SK-N-SH (cell line): ENCODE measurements around the gene TAGLN2. TPM values are rescaled to one million over a fixed set of nuclear protein-coding genes. Genes with fewer than 3 reads are reported as not detected.

Experiments
- CTCF ChIA-PET: fragments of 300-600, 350-600 bp; formaldehyde crosslinking; extraction: SDS; loops from one replicate; lab custom pipeline; 2021; lab: Yijun Ruan, JAX
- POLR2A ChIA-PET: fragments of 350-600 bp; sonication (Branson Sonifier 250); formaldehyde crosslinking; extraction: SDS; loops from one replicate; lab custom pipeline; 2020; ENCODE audit warnings: antibody characterized with exemption, inconsistent platforms; lab: Yijun Ruan, JAX
- DNase-seq: peaks from one replicate; pipeline ENCODE4 v3.0.0; 2012
- H2AFZ ChIP-seq: fragments of 200-600 bp; sonication (generic); 2 replicates; pipeline ENCODE4 v1.8.1; 2016; ENCODE audit warnings: antibody characterized with exemption, mild to moderate bottlenecking, low read depth
- H3F3A ChIP-seq: fragments of 200-600 bp; sonication (generic); replicated peaks from 2 replicates; pipeline ENCODE3; 2016; ENCODE audit warnings: antibody characterized with exemption, mild to moderate bottlenecking; ENCODE audit not compliant: insufficient read depth
- H3K27ac ChIP-seq, 2 experiments: fragments of 200-500 bp in 1 of 2; fragments of 200-600 bp in 1 of 2; sonication (Bioruptor generic) in 1 of 2; sonication (generic), shearing (Covaris generic) in 1 of 2; 2 replicates each; pipeline versions ENCODE4 v1.5.1 to v1.6.1; 2014 to 2016; ENCODE audit warnings: low read depth in 2 of 2, inconsistent platforms in 1 of 2, low read length in 1 of 2, mild to moderate bottlenecking in 1 of 2, mixed read lengths in 1 of 2
- H3K27me3 ChIP-seq: fragments of 200-600 bp; sonication (generic), shearing (Covaris generic); 2 replicates; pipeline ENCODE4 v1.6.1; 2016; ENCODE audit warnings: mixed run types; ENCODE audit not compliant: insufficient read depth
- H3K36me3 ChIP-seq, 2 experiments: fragments of 200-500 bp in 1 of 2; fragments of 200-600 bp in 1 of 2; sonication (Bioruptor generic) in 1 of 2; sonication (generic) in 1 of 2; replicated peaks in 1 of 2; 2 replicates each; pipeline versions ENCODE3 to v1.5.1; 2014 to 2016; ENCODE audit warnings: low read length in 1 of 2, mild to moderate bottlenecking in 1 of 2; ENCODE audit not compliant: insufficient read depth in 2 of 2, control insufficient read depth in 1 of 2
- H3K4me1 ChIP-seq, 2 experiments: fragments of 200-500 bp in 1 of 2; fragments of 200-600 bp in 1 of 2; sonication (Bioruptor generic) in 1 of 2; sonication (generic), shearing (Covaris generic) in 1 of 2; 2 replicates each; pipeline versions ENCODE4 v1.5.1 to v1.6.1; 2014 to 2016; ENCODE audit warnings: low read depth in 1 of 2, low read length in 1 of 2, mixed run types in 1 of 2; ENCODE audit not compliant: insufficient read depth in 2 of 2, control insufficient read depth in 1 of 2
- H3K4me2 ChIP-seq: fragments of 200-600 bp; sonication (generic), shearing (Covaris generic); 2 replicates; pipeline ENCODE4 v1.6.1; 2017; ENCODE audit warnings: mixed run types
- H3K4me3 ChIP-seq, 2 experiments: fragments of 200-500 bp in 1 of 2; fragments of 200-600 bp in 1 of 2; sonication (Bioruptor generic) in 1 of 2; sonication (generic), shearing (Covaris generic) in 1 of 2; 2 replicates each; pipeline versions ENCODE4 v1.5.1 to v1.8.1; 2014 to 2016; ENCODE audit warnings: low read depth in 2 of 2, inconsistent platforms in 1 of 2, low read length in 1 of 2, mild to moderate bottlenecking in 1 of 2, mixed read lengths in 1 of 2, moderate library complexity in 1 of 2
- H3K79me2 ChIP-seq: fragments of 200-600 bp; sonication (generic); 2 replicates; pipeline ENCODE4 v1.8.1; 2017; ENCODE audit warnings: mild to moderate bottlenecking; ENCODE audit not compliant: insufficient read depth
- H3K9ac ChIP-seq: fragments of 200-600 bp; sonication (generic); 2 replicates; pipeline ENCODE4 v1.6.1; 2017; ENCODE audit warnings: mixed run types
- H3K9me2 ChIP-seq: fragments of 200-600 bp; sonication (generic); 2 replicates; pipeline ENCODE4 v1.6.1; 2017; ENCODE audit warnings: mixed run types
- H3K9me3 ChIP-seq: fragments of 200-600 bp; sonication (generic); 2 replicates; pipeline ENCODE4 v1.6.1; 2017; ENCODE audit warnings: mixed run types, mild to moderate bottlenecking, moderate library complexity
- H4K20me1 ChIP-seq: fragments of 200-600 bp; sonication (generic); 2 replicates; pipeline ENCODE4 v1.6.1; 2017; ENCODE audit warnings: mild to moderate bottlenecking, mixed run types; ENCODE audit not compliant: insufficient read depth
- CHD2 ChIP-seq: fragments of 150-350 bp; IDR thresholded peaks from 2 replicates; pipeline ENCODE4 v1.6.1; 2018; ENCODE audit warnings: low read length; ENCODE audit not compliant: partially characterized antibody
- ELF1 ChIP-seq: IDR thresholded peaks from 2 replicates; pipeline ENCODE4 v1.4.0; 2012
- EP300 ChIP-seq, 2 experiments: IDR thresholded peaks; 2 replicates each; pipeline versions ENCODE4 v1.4.0 to v1.6.1; 2012; ENCODE audit warnings: borderline replicate concordance in 1 of 2, low read depth in 1 of 2, low read length in 1 of 2
- EZH2phosphoT487 ChIP-seq: fragments of 200-600 bp; sonication (generic); IDR thresholded peaks from 2 replicates; pipeline ENCODE4 v1.6.1; 2017; ENCODE audit warnings: low read depth, mixed run types, mild to moderate bottlenecking, antibody characterized with exemption, moderate library complexity, borderline replicate concordance
- FOSL2 ChIP-seq: IDR thresholded peaks from 2 replicates; pipeline ENCODE4 v1.4.0; 2012; ENCODE audit warnings: low read depth, mild to moderate bottlenecking, moderate library complexity, borderline replicate concordance
- FOXJ3 ChIP-seq: sonication (generic); formaldehyde crosslinking; IDR thresholded peaks from 2 replicates; pipeline ENCODE4 v1.5.1; 2020; ENCODE audit warnings: mild to moderate bottlenecking, missing genetic modification reagents
- FOXM1 ChIP-seq: IDR thresholded peaks from 2 replicates; pipeline ENCODE4 v1.4.0; 2012; ENCODE audit warnings: low read depth, mild to moderate bottlenecking
- GABPA ChIP-seq: IDR thresholded peaks from 2 replicates; pipeline ENCODE4 v1.4.0; 2012; ENCODE audit warnings: low read depth, mild to moderate bottlenecking
- GATA2 ChIP-seq: sonication (generic); formaldehyde crosslinking; IDR thresholded peaks from 2 replicates; pipeline ENCODE4 v1.5.0; 2020; ENCODE audit warnings: mild to moderate bottlenecking, missing genetic modification reagents
- JUND ChIP-seq: IDR thresholded peaks from 2 replicates; pipeline ENCODE4 v1.4.0; 2012
- MEF2A ChIP-seq: IDR thresholded peaks from 2 replicates; pipeline ENCODE4 v1.4.0; 2012; ENCODE audit warnings: low read depth, borderline replicate concordance
- MXI1 ChIP-seq: IDR thresholded peaks from 2 replicates; pipeline ENCODE4 v1.6.1; 2012; ENCODE audit warnings: mild to moderate bottlenecking, low read depth, low read length, improper control_type of control experiment
- POLR2AphosphoS5 ChIP-seq: IDR thresholded peaks from 2 replicates; pipeline ENCODE4 v1.6.1; 2012; ENCODE audit warnings: low read depth, low read length
- RAD21 ChIP-seq: IDR thresholded peaks from 2 replicates; pipeline ENCODE4 v1.6.1; 2012; ENCODE audit warnings: mild to moderate bottlenecking, low read length
- RCOR1 ChIP-seq: fragments of 150-350 bp; IDR thresholded peaks from 2 replicates; pipeline ENCODE4 v1.6.1; 2017; ENCODE audit warnings: antibody characterized with exemption, low read length
- RXRA ChIP-seq: IDR thresholded peaks from 2 replicates; pipeline ENCODE4 v1.4.0; 2012; ENCODE audit warnings: low read depth, mild to moderate bottlenecking, borderline replicate concordance
- SIN3A ChIP-seq: IDR thresholded peaks from 2 replicates; pipeline ENCODE4 v1.6.1; 2012; ENCODE audit warnings: low read depth, mild to moderate bottlenecking, low read length, moderate library complexity, borderline replicate concordance
- SMC3 ChIP-seq: IDR thresholded peaks from 2 replicates; pipeline ENCODE4 v1.6.1; 2012; ENCODE audit warnings: low read depth, low read length, improper control_type of control experiment
- TAF1 ChIP-seq: IDR thresholded peaks from 2 replicates; pipeline ENCODE4 v1.6.1; 2012; ENCODE audit warnings: low read depth, mild to moderate bottlenecking, low read length, moderate library complexity, borderline replicate concordance
- TCF12 ChIP-seq: IDR thresholded peaks from 2 replicates; pipeline ENCODE4 v1.4.0; 2012
- TEAD4 ChIP-seq: IDR thresholded peaks from 2 replicates; pipeline ENCODE4 v1.4.0; 2012; ENCODE audit warnings: mild to moderate bottlenecking, borderline replicate concordance; ENCODE audit not compliant: insufficient read depth
- YY1 ChIP-seq: IDR thresholded peaks from 2 replicates; pipeline ENCODE4 v1.4.0; 2012; ENCODE audit warnings: low read depth, mild to moderate bottlenecking
- WGBS: methylation state at CpG from one replicate; pipeline ENCODE4 v1.1.6; 2017; ENCODE audit warnings: low lambda C conversion rate; 5-methylcytosine and 5-hydroxymethylcytosine counted together
- polyA plus RNA-seq, 3 experiments: library from polyadenylated mRNA; depleted of rRNA; stranded (reverse); fragments of >200 nt; gene quantifications; 2 replicates each; pipeline ENCODE4 v1.2.3, GENCODE V29; 2012
- TF ChIP-seq, protein P1 (sequence below): fragments of 150-350 bp; IDR thresholded peaks from 2 replicates; pipeline ENCODE4 v1.6.1; 2017; ENCODE audit warnings: antibody characterized with exemption, low read length, low read depth, borderline replicate concordance
- TF ChIP-seq, protein P2 (sequence below): IDR thresholded peaks from 2 replicates; pipeline ENCODE4 v1.4.0; 2012; ENCODE audit warnings: low read depth, borderline replicate concordance
- TF ChIP-seq, protein P3 (sequence below): fragments of 200-600 bp; sonication (generic); IDR thresholded peaks from 2 replicates; pipeline ENCODE4 v1.6.1; 2017; ENCODE audit warnings: antibody characterized with exemption, mild to moderate bottlenecking, moderate library complexity

The TAGLN2 gene
- polyA plus RNA-seq, 1 of the 3 experiments (the other 2 are of a cell fraction): 646 TPM

DNA sequence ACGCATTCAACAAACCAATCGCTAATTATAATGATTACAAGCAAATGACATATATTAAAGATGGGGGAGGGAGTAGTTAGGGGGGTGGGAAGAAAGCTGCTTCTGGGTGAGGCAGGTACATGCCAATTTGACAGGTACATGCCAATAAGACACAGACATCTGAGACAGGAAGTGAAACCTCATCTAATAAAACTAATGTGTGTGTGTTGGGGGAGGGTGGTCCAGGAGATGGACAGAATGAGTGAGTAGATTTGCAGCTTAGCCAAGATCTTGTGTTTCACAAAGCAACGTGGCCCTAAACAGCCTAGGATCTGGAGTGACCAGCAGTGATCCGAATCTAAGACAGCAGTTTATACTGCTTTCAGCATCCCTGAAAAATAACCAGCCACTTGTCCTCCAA is 36.1 kb downstream of the TAGLN2 start (continued):
- TF ChIP-seq, protein P1, sequence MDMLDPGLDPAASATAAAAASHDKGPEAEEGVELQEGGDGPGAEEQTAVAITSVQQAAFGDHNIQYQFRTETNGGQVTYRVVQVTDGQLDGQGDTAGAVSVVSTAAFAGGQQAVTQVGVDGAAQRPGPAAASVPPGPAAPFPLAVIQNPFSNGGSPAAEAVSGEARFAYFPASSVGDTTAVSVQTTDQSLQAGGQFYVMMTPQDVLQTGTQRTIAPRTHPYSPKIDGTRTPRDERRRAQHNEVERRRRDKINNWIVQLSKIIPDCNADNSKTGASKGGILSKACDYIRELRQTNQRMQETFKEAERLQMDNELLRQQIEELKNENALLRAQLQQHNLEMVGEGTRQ: no peak

DNA sequence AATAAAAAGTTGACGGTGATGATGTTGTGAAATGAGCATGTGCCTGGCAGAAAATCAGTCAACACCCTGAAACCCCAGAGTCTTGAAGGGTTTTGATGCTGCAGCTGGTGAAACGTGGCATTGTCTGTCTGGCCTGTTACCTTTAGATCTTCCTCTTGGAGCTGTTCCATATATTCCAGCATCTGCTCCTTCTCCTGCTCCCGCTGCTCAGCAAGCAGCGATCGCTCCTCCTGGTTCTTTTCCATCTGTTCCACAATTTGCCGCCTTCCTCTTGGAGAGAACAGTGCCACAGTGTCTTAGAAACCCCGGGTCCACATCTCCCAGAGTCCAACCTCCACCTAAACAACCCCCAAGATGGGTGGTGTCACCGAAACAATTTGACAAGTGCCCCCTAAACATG is 41.0 kb downstream of the TAGLN2 start:
- Histone ChIP-seq H3K27ac (no peak overlapping the region), H3K9me2 (no peaks in the 10 kb centered on the region), H4K20me1 (no peaks in the 10 kb centered on the region), H2AFZ (no peak overlapping the region), H3K4me3 (no peak overlapping the region), H3K4me1 (peaks cover 14 to 20% of the 10 kb centered on the region in 2 experiments; a peak in 2 of 4 replicates), H3F3A (peaks cover 5% of the 10 kb centered on the region), H3K9ac (no peak overlapping the region), H3K79me2 (no peaks in the 10 kb centered on the region), H3K4me2 (no peak overlapping the region), H3K27me3 (no peaks in the 10 kb centered on the region), H3K9me3 (no peaks in the 10 kb centered on the region), H3K36me3 (no peaks in the 10 kb centered on the region)
- 86% methylated on average over 8 of the region's 8 CpGs for WGBS
- TF ChIP-seq GATA2 (CRISPR knock-in tag): no peak
- no peak for TF ChIP-seq POLR2AphosphoS5
- no peak for TF ChIP-seq TCF12
- no peak for TF ChIP-seq SMC3
- TF ChIP-seq YY1: no peak
- no peak for TF ChIP-seq RCOR1
- no peak for TF ChIP-seq CHD2
- TF ChIP-seq MXI1: no peak
- TF ChIP-seq TEAD4: no peak
- no peak for TF ChIP-seq FOXJ3 (CRISPR knock-in tag)
- TF ChIP-seq FOSL2: no peak
- no peak for TF ChIP-seq ELF1
- no peak for TF ChIP-seq RAD21
- TF ChIP-seq RXRA: no peak
- no peak for TF ChIP-seq EP300 (IDR thresholded peaks at IDR 0.05; ENCODE audit: borderline replicate concordance in 1 of 2, low read depth in 1 of 2, low read length in 1 of 2)
- no peak for TF ChIP-seq GABPA
- DNase-seq: no peak
- ChIA-PET CTCF (interaction anchor here (3.1 to 14.6 kb wide), 2 partner anchors 88 to 103 kb away, joined by 13 to 533 read pairs; partner anchors contain the start of genes DUSP23 and FCRL6), POLR2A (no interaction called here)

DNA sequence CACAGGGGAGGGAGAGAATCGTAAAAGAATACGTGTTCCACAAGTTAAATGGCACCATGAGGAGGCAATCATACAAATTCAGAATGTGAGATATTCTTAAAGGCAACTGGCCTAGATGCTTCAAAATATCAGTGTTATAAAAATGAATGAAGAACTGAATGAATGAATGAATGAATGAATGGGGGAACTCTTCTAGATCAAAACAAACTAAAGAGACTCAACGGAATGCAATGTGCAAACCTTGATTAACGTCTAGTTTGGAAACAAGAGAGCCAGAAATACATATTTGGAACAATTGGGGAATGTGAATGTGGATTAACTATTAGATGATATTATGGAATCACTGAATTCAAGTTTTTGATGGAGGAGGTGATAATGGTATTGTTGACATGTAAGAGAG is 42.2 kb downstream of the TAGLN2 start:
- Histone ChIP-seq H3K79me2 (no peaks in the 10 kb centered on the region), H3K4me3 (no peak overlapping the region), H3K36me3 (no peaks in the 10 kb centered on the region), H3K9me2 (no peaks in the 10 kb centered on the region), H3K4me1 (peaks cover 12 to 14% of the 10 kb centered on the region in 2 experiments; a peak in 2 of 4 replicates), H3K4me2 (no peak overlapping the region), H3K27ac (no peak overlapping the region; a peak in 1 of 4 replicates), H3K9me3 (no peaks in the 10 kb centered on the region), H3K9ac (no peak overlapping the region), H4K20me1 (no peaks in the 10 kb centered on the region), H3K27me3 (no peaks in the 10 kb centered on the region), H3F3A (peaks cover 5% of the 10 kb centered on the region), H2AFZ (no peak overlapping the region)
- DNase-seq: no peak
- WGBS: 95% methylated on average over 4 of the region's 4 CpGs
- ChIA-PET CTCF (interaction anchor here (5.0 to 6.7 kb wide), 2 partner anchors 8 to 85 kb away, joined by 34 to 76 read pairs; no protein-coding TSS in a partner anchor), POLR2A (no interaction called here)
- TF ChIP-seq TAF1 (no peak), MEF2A (no peak), EZH2phosphoT487 (no peak), GABPA (no peak), SIN3A (no peak), JUND (no peak), FOXM1 (no peak), ELF1 (no peak)
- TF ChIP-seq, protein P2, sequence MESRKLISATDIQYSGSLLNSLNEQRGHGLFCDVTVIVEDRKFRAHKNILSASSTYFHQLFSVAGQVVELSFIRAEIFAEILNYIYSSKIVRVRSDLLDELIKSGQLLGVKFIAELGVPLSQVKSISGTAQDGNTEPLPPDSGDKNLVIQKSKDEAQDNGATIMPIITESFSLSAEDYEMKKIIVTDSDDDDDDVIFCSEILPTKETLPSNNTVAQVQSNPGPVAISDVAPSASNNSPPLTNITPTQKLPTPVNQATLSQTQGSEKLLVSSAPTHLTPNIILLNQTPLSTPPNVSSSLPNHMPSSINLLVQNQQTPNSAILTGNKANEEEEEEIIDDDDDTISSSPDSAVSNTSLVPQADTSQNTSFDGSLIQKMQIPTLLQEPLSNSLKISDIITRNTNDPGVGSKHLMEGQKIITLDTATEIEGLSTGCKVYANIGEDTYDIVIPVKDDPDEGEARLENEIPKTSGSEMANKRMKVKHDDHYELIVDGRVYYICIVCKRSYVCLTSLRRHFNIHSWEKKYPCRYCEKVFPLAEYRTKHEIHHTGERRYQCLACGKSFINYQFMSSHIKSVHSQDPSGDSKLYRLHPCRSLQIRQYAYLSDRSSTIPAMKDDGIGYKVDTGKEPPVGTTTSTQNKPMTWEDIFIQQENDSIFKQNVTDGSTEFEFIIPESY: no peak
- TF ChIP-seq, protein P3, sequence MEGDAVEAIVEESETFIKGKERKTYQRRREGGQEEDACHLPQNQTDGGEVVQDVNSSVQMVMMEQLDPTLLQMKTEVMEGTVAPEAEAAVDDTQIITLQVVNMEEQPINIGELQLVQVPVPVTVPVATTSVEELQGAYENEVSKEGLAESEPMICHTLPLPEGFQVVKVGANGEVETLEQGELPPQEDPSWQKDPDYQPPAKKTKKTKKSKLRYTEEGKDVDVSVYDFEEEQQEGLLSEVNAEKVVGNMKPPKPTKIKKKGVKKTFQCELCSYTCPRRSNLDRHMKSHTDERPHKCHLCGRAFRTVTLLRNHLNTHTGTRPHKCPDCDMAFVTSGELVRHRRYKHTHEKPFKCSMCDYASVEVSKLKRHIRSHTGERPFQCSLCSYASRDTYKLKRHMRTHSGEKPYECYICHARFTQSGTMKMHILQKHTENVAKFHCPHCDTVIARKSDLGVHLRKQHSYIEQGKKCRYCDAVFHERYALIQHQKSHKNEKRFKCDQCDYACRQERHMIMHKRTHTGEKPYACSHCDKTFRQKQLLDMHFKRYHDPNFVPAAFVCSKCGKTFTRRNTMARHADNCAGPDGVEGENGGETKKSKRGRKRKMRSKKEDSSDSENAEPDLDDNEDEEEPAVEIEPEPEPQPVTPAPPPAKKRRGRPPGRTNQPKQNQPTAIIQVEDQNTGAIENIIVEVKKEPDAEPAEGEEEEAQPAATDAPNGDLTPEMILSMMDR: no peak
